ENCODE results near the gene ITPK1. TPM values are rescaled to one million over a fixed set of nuclear protein-coding genes. Genes with fewer than 3 reads are reported as not detected.

The ITPK1 gene
- total RNA-seq, 1 donor from 2014 or later: 59.8 TPM

- no peak for DNase-seq (ENCODE audit: low read depth, low spot score)
- Mint-ChIP-seq H3K27me3 (ENCODE audit: low read depth) (no peaks in the 10 kb centered on the region), H3K36me3 (ENCODE audit: low read depth) (no peaks in the 10 kb centered on the region), H3K9me3 (no peaks in the 10 kb centered on the region), H3K27ac (ENCODE audit: unreplicated experiment) (no peak overlapping the region), H3K4me3 (peak overlapping the region; percentile 49), H3K4me1 (peaks cover 7% of the 10 kb centered on the region)
- no peak for TF ChIP-seq CTCF (conservative IDR thresholded peaks at IDR 0.05)
These were observed 5.5 kb upstream of the ITPK1 start for GRCh38 chr14:93121030-93121834.

- DNase-seq (ENCODE audit: low read depth, low spot score): no peak
- Mint-ChIP-seq H3K27me3 (ENCODE audit: low read depth) (no peaks in the 10 kb centered on the region), H3K9me3 (no peaks in the 10 kb centered on the region), H3K27ac (ENCODE audit: unreplicated experiment) (no peak overlapping the region), H3K36me3 (ENCODE audit: low read depth) (no peaks in the 10 kb centered on the region), H3K4me3 (peak overlapping the region; percentile 49), H3K4me1 (peaks cover 7% of the 10 kb centered on the region)
- no peak for TF ChIP-seq CTCF (conservative IDR thresholded peaks at IDR 0.05)
These were observed 4.8 kb upstream of the ITPK1 start for GRCh38 chr14:93120517-93120916.

GRCh38 chr14:93116676-93117200 is 1.0 kb upstream of the ITPK1 start:
- Mint-ChIP-seq H3K4me1 (peaks cover 27% of the 10 kb centered on the region), H3K27me3 (ENCODE audit: low read depth) (peaks cover 10% of the 10 kb centered on the region), H3K4me3 (peak overlapping the region; percentile 85), H3K27ac (ENCODE audit: unreplicated experiment) (no peak overlapping the region), H3K36me3 (ENCODE audit: low read depth) (no peaks in the 10 kb centered on the region), H3K9me3 (no peaks in the 10 kb centered on the region)
- no peak for DNase-seq (ENCODE audit: low read depth, low spot score)
- no peak for TF ChIP-seq CTCF (conservative IDR thresholded peaks at IDR 0.05)

GRCh38 chr14:93115069-93115820 is 480 bp downstream of the ITPK1 start:
- Mint-ChIP-seq H3K4me1 (peaks cover 27% of the 10 kb centered on the region), H3K4me3 (peak overlapping the region; percentile 88), H3K27me3 (ENCODE audit: low read depth) (peaks cover 10% of the 10 kb centered on the region), H3K36me3 (ENCODE audit: low read depth) (no peaks in the 10 kb centered on the region), H3K27ac (ENCODE audit: unreplicated experiment) (no peak overlapping the region), H3K9me3 (no peaks in the 10 kb centered on the region)
- peak; percentile 71 for DNase-seq (ENCODE audit: low read depth, low spot score)
- TF ChIP-seq CTCF (conservative IDR thresholded peaks at IDR 0.05): no peak

- peaks cover 10% of the 10 kb centered on the region for H3K27me3 Mint-ChIP-seq (ENCODE audit: low read depth)
- H3K4me1 Mint-ChIP-seq: peaks cover 27% of the 10 kb centered on the region
- no peak overlapping the region for H3K27ac Mint-ChIP-seq (ENCODE audit: unreplicated experiment)
- H3K9me3 Mint-ChIP-seq: no peaks in the 10 kb centered on the region
- TF ChIP-seq CTCF (conservative IDR thresholded peaks at IDR 0.05): no peak
- H3K36me3 Mint-ChIP-seq (ENCODE audit: low read depth): no peaks in the 10 kb centered on the region
- no peak for DNase-seq (ENCODE audit: low read depth, low spot score)
- H3K4me3 Mint-ChIP-seq: peak overlapping the region; percentile 88
These were observed 1.0 kb downstream of the ITPK1 start for GRCh38 chr14:93114713-93115068.

All from neural crest cell (in vitro differentiated cells).